HepG2 (cell line): ENCODE measurements around the gene FHIT. TPM values are rescaled to one million over a fixed set of nuclear protein-coding genes. Genes with fewer than 3 reads are reported as not detected.
A peak's percentile ranks its signal among the peaks of the same experiment; 100 is the strongest.

ENCODE experiments used
- CBX5 ChIP-seq: sonication (generic); formaldehyde crosslinking; IDR thresholded peaks from 2 replicates; pipeline ENCODE4 v1.4.0; 2020; ENCODE audit warnings: missing genetic modification reagents, borderline replicate concordance
- PRPF4 ChIP-seq: fragments of 200-400 bp; formaldehyde crosslinking; IDR thresholded peaks from 2 replicates; pipeline ENCODE4 v1.6.1; 2016; ENCODE audit warnings: low read length, low read depth; ENCODE audit not compliant: poor library complexity, severe bottlenecking
- ZFP90 ChIP-seq: sonication (generic); formaldehyde crosslinking; IDR thresholded peaks from 2 replicates; pipeline ENCODE4 v1.8.0; 2022; ENCODE audit warnings: missing genetic modification reagents, mild to moderate bottlenecking, inconsistent platforms, borderline replicate concordance
- ZNF138 ChIP-seq: sonication (generic); formaldehyde crosslinking; IDR thresholded peaks from 2 replicates; pipeline ENCODE4 v1.5.0; 2020; ENCODE audit warnings: mild to moderate bottlenecking, low read depth, missing genetic modification reagents
- ZNF230 ChIP-seq: sonication (generic); formaldehyde crosslinking; IDR thresholded peaks from 2 replicates; pipeline ENCODE4 v1.4.0; 2020; ENCODE audit warnings: mild to moderate bottlenecking, missing genetic modification reagents
- ZNF256 ChIP-seq: sonication (generic); formaldehyde crosslinking; conservative IDR thresholded peaks from 2 replicates; pipeline ENCODE4 v1.4.0; 2020; ENCODE audit warnings: missing genetic modification reagents
- ZNF317 ChIP-seq: sonication (generic); formaldehyde crosslinking; IDR thresholded peaks from 2 replicates; pipeline ENCODE4 v1.5.0; 2020; ENCODE audit warnings: mild to moderate bottlenecking, missing genetic modification reagents
- ZNF510 ChIP-seq: sonication (generic); formaldehyde crosslinking; IDR thresholded peaks from 2 replicates; pipeline ENCODE4 v1.4.0; 2020; ENCODE audit warnings: low read depth, mild to moderate bottlenecking, missing genetic modification reagents
- ZNF879 ChIP-seq: sonication (generic); formaldehyde crosslinking; IDR thresholded peaks from 2 replicates; pipeline ENCODE4 v1.8.1; 2023; ENCODE audit warnings: missing genetic modification reagents
- ZSCAN30 ChIP-seq: sonication (generic); formaldehyde crosslinking; IDR thresholded peaks from 2 replicates; pipeline ENCODE4 v1.5.0; 2020; ENCODE audit warnings: mild to moderate bottlenecking, missing genetic modification reagents
- polyA plus RNA-seq, 8 experiments: library from polyadenylated mRNA; depleted of rRNA in 3 of 8; stranded (reverse) in 7 of 8; unstranded in 1 of 8; fragments of >200 nt; fragmentation: Illumina TruSeq in 4 of 8; extraction: Trizol in 4 of 8; gene quantifications; 2 replicates each; pipeline versions ENCODE4 v1.2.1 to v1.2.3, GENCODE V29; 2011 to 2016; ENCODE audit warnings: low read depth in 4 of 8, missing spikeins in 1 of 8, mixed read lengths in 1 of 8; ENCODE audit not compliant: insufficient read depth in 1 of 8
- total RNA-seq, 5 experiments: library from RNA; depleted of rRNA; stranded (reverse); fragments of >200 nt; fragmentation: Illumina TruSeq; extraction: Trizol; gene quantifications; 2 replicates each; pipeline ENCODE4 v1.2.3, GENCODE V29; 2016; ENCODE audit warnings: low read depth in 1 of 5
- TF ChIP-seq, protein P1 (sequence below), 2 experiments: sonication (generic) in 1 of 2; formaldehyde crosslinking in 1 of 2; IDR thresholded peaks; 2 replicates each; pipeline versions ENCODE4 v1.4.0 to v1.6.1; 2016 to 2020; ENCODE audit warnings: borderline replicate concordance in 1 of 2, low read depth in 1 of 2, mild to moderate bottlenecking in 1 of 2, missing genetic modification reagents in 1 of 2
- TF ChIP-seq, protein P2 (sequence below): IDR thresholded peaks from 2 replicates; pipeline ENCODE4 v1.6.1; 2012; ENCODE audit warnings: low read length, improper control_type of control experiment
- TF ChIP-seq, protein P3 (sequence below): sonication (generic); formaldehyde crosslinking; IDR thresholded peaks from 2 replicates; pipeline ENCODE4 v1.5.0; 2020; ENCODE audit warnings: missing genetic modification reagents, mild to moderate bottlenecking, borderline replicate concordance
- TF ChIP-seq, protein P4 (sequence below): sonication (generic); formaldehyde crosslinking; IDR thresholded peaks from 2 replicates; pipeline ENCODE4 v1.5.0; 2020; ENCODE audit warnings: mild to moderate bottlenecking, low read depth, missing genetic modification reagents, borderline replicate concordance
- TF ChIP-seq, protein P5 (sequence below): sonication (generic); formaldehyde crosslinking; IDR thresholded peaks from 2 replicates; pipeline ENCODE4 v1.4.0; 2020; ENCODE audit warnings: mild to moderate bottlenecking, missing genetic modification reagents, borderline replicate concordance

The FHIT gene
- total and polyA plus RNA-seq, 2 of the 13 experiments (the other 11 are each of a cell fraction or from before 2014, with no cell fraction given): 4.0 to 4.6 TPM

DNA sequence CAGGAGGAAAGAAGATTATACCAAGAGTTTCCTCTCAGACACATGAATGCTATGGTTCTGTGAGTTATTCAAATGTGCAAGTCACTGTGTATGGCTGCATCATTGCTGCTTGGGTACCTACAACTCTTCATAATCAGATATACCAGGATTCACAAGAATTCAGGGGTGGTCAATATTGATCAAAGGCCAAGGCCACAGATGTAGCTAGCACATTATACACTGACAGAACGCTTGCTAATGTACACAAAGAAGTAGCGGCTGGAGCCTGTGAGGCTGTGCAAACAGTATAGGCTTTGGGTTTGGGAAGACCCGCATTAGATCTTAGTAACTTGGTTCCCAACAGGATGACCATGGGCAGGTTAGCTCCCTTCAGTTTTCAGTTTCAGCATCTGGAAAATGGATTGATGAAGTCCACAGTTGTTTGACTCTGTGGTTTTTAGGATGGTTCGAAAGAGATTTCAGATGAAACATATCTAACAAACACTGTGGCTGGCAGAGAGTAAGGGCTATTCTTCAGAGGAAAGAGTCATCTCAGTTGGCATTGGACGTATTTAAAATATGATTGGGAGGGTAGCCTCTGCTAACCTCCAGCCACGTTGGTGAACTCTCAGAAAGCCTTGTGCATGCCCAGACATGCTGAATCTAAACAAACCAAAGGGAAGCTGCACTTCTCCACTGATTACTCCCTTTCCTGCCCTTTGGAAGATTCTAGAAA lies 1452.7 kb downstream of the FHIT start (continued):
- TF ChIP-seq, protein P1, sequence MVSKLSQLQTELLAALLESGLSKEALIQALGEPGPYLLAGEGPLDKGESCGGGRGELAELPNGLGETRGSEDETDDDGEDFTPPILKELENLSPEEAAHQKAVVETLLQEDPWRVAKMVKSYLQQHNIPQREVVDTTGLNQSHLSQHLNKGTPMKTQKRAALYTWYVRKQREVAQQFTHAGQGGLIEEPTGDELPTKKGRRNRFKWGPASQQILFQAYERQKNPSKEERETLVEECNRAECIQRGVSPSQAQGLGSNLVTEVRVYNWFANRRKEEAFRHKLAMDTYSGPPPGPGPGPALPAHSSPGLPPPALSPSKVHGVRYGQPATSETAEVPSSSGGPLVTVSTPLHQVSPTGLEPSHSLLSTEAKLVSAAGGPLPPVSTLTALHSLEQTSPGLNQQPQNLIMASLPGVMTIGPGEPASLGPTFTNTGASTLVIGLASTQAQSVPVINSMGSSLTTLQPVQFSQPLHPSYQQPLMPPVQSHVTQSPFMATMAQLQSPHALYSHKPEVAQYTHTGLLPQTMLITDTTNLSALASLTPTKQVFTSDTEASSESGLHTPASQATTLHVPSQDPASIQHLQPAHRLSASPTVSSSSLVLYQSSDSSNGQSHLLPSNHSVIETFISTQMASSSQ (IDR thresholded peaks at IDR 0.05; ENCODE audit: low read depth): no peak
- TF ChIP-seq, protein P1 (CRISPR knock-in tag; IDR thresholded peaks at IDR 0.05; ENCODE audit: borderline replicate concordance): peak; percentile 23; the same call in 1 of the 2 replicates
- TF ChIP-seq, protein P2, sequence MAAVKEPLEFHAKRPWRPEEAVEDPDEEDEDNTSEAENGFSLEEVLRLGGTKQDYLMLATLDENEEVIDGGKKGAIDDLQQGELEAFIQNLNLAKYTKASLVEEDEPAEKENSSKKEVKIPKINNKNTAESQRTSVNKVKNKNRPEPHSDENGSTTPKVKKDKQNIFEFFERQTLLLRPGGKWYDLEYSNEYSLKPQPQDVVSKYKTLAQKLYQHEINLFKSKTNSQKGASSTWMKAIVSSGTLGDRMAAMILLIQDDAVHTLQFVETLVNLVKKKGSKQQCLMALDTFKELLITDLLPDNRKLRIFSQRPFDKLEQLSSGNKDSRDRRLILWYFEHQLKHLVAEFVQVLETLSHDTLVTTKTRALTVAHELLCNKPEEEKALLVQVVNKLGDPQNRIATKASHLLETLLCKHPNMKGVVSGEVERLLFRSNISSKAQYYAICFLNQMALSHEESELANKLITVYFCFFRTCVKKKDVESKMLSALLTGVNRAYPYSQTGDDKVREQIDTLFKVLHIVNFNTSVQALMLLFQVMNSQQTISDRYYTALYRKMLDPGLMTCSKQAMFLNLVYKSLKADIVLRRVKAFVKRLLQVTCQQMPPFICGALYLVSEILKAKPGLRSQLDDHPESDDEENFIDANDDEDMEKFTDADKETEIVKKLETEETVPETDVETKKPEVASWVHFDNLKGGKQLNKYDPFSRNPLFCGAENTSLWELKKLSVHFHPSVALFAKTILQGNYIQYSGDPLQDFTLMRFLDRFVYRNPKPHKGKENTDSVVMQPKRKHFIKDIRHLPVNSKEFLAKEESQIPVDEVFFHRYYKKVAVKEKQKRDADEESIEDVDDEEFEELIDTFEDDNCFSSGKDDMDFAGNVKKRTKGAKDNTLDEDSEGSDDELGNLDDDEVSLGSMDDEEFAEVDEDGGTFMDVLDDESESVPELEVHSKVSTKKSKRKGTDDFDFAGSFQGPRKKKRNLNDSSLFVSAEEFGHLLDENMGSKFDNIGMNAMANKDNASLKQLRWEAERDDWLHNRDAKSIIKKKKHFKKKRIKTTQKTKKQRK: no peak
- TF ChIP-seq, protein P3, sequence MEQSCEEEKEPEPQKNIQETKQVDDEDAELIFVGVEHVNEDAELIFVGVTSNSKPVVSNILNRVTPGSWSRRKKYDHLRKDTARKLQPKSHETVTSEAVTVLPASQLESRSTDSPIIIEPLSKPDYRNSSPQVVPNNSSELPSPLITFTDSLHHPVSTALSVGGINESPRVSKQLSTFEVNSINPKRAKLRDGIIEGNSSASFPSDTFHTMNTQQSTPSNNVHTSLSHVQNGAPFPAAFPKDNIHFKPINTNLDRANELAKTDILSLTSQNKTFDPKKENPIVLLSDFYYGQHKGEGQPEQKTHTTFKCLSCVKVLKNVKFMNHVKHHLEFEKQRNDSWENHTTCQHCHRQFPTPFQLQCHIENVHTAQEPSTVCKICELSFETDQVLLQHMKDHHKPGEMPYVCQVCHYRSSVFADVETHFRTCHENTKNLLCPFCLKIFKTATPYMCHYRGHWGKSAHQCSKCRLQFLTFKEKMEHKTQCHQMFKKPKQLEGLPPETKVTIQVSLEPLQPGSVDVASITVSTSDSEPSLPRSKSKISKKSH (CRISPR knock-in tag): no peak
- TF ChIP-seq ZNF317 (CRISPR knock-in tag) (no peak), ZNF230 (CRISPR knock-in tag) (no peak), PRPF4 (no peak), ZFP90 (CRISPR knock-in tag) (no peak), CBX5 (CRISPR knock-in tag) (0 out of 2 replicates have a peak, but pooled peaks have one; percentile 60), ZNF256 (CRISPR knock-in tag) (no peak), ZNF138 (CRISPR knock-in tag) (no peak), ZNF879 (CRISPR knock-in tag) (no peak), ZNF510 (CRISPR knock-in tag) (no peak), ZSCAN30 (CRISPR knock-in tag) (no peak)
- TF ChIP-seq, protein P4, sequence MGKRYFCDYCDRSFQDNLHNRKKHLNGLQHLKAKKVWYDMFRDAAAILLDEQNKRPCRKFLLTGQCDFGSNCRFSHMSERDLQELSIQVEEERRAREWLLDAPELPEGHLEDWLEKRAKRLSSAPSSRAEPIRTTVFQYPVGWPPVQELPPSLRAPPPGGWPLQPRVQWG (CRISPR knock-in tag): no peak
- TF ChIP-seq, protein P5, sequence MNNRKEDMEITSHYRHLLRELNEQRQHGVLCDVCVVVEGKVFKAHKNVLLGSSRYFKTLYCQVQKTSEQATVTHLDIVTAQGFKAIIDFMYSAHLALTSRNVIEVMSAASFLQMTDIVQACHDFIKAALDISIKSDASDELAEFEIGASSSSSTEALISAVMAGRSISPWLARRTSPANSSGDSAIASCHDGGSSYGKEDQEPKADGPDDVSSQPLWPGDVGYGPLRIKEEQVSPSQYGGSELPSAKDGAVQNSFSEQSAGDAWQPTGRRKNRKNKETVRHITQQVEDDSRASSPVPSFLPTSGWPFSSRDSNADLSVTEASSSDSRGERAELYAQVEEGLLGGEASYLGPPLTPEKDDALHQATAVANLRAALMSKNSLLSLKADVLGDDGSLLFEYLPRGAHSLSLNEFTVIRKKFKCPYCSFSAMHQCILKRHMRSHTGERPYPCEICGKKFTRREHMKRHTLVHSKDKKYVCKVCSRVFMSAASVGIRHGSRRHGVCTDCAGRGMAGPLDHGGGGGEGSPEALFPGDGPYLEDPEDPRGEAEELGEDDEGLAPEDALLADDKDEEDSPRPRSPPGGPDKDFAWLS (CRISPR knock-in tag): no peak
